ENCODE data around the gene INHBE. TPM values are rescaled to one million over a fixed set of nuclear protein-coding genes. Genes with fewer than 3 reads are reported as not detected.

The INHBE gene
- total RNA-seq, 4 donors from 2014 or later = not detected

GRCh38 chr12:57449375-57449774 is 5.7 kb upstream of the INHBE start:
- Histone ChIP-seq H3K27ac (no peak overlapping the region), H3K36me3 (no peaks in the 10 kb centered on the region), H3K9me3 (no peaks in the 10 kb centered on the region), H3K4me1 (no peaks in the 10 kb centered on the region), H3K27me3 (no peaks in the 10 kb centered on the region), H3K4me3 (no peak overlapping the region)
- TF ChIP-seq EP300 (IDR thresholded peaks at IDR 0.05) (no peak), POLR2A (IDR thresholded peaks at IDR 0.05) (no peak), CTCF (IDR thresholded peaks at IDR 0.05) (no peak)
- WGBS, 2 donors = 93% methylated on average over 2 to 5 of the region's 7 CpGs
- DNase-seq (ENCODE audit: low spot score in 2 of 2) = no peak

GRCh38 chr12:57450057-57450456 is 5.0 kb upstream of the INHBE start:
- H3K4me3 ChIP-seq = no peak overlapping the region
- no peak for TF ChIP-seq CTCF (IDR thresholded peaks at IDR 0.05)
- TF ChIP-seq POLR2A (IDR thresholded peaks at IDR 0.05) = no peak
- TF ChIP-seq EP300 (IDR thresholded peaks at IDR 0.05) = no peak
- no peak for DNase-seq (ENCODE audit: low spot score in 2 of 2)
- H3K9me3 ChIP-seq = no peaks in the 10 kb centered on the region
- H3K36me3 ChIP-seq = no peaks in the 10 kb centered on the region
- H3K4me1 ChIP-seq = no peaks in the 10 kb centered on the region
- WGBS, 2 donors = 86 to 90% methylated on average over 3 of the region's 3 CpGs
- peaks cover 0 to 1% of the 10 kb centered on the region in 2 donors for H3K27me3 ChIP-seq
- no peak overlapping the region for H3K27ac ChIP-seq

GRCh38 chr12:57451233-57451778 is 3.8 kb upstream of the INHBE start:
- Histone ChIP-seq H3K4me3 (no peak overlapping the region), H3K36me3 (no peaks in the 10 kb centered on the region), H3K27ac (no peak overlapping the region), H3K27me3 (peaks cover 0 to 6% of the 10 kb centered on the region in 2 donors), H3K9me3 (no peaks in the 10 kb centered on the region), H3K4me1 (peaks cover 0 to 9% (median 2%) of the 10 kb centered on the region in 4 donors)
- DNase-seq (ENCODE audit: low spot score in 2 of 2) = no peak
- TF ChIP-seq EP300 (IDR thresholded peaks at IDR 0.05) = no peak
- no peak for TF ChIP-seq CTCF (IDR thresholded peaks at IDR 0.05)
- no peak for TF ChIP-seq POLR2A (IDR thresholded peaks at IDR 0.05)
- WGBS, 2 donors = 65 to 67% methylated on average over 6 of the region's 6 CpGs

GRCh38 chr12:57452181-57452936 is 2.7 kb upstream of the INHBE start:
- peak overlapping the region in 2 of 4 donors; percentile 36 to 38 for H3K27ac ChIP-seq
- no peak for DNase-seq (ENCODE audit: low spot score in 2 of 2)

More at GRCh38 chr12:57452181-57452936, 2.7 kb upstream of the INHBE start:
- peaks cover 0 to 6% of the 10 kb centered on the region in 2 donors for H3K27me3 ChIP-seq
- WGBS, 2 donors = 20 to 24% methylated on average over 9 of the region's 9 CpGs
- H3K36me3 ChIP-seq = no peaks in the 10 kb centered on the region
- peaks cover 0 to 9% (median 2%) of the 10 kb centered on the region in 4 donors for H3K4me1 ChIP-seq
- TF ChIP-seq EP300 (IDR thresholded peaks at IDR 0.05) (no peak), POLR2A (IDR thresholded peaks at IDR 0.05) (no peak), CTCF (IDR thresholded peaks at IDR 0.05) (no peak)
- H3K4me3 ChIP-seq = no peak overlapping the region
- H3K9me3 ChIP-seq = no peaks in the 10 kb centered on the region
